HCT116 (cell line): ENCODE results near the gene PLEKHM3. TPM values are rescaled to one million over a fixed set of nuclear protein-coding genes. Genes with fewer than 3 reads are reported as not detected.

Experiments
- ATAC-seq: fragments of 200-7000 bp; cut with Tn5 transposase; 2 replicates; pipeline ENCODE4 v1.9.1; 2020; ENCODE audit warnings: mild to moderate bottlenecking, moderate library complexity
- BruUV-seq: library from RNA; stranded (reverse); fragments of 400-500 nt; replicated peaks from 2 replicates; lab custom pipeline; 2021; lab: Mats Ljungman, UMichigan
- CTCF ChIA-PET: fragments of 300-600 bp; sonication (Branson Sonifier 250); formaldehyde crosslinking; loops from one replicate; lab custom pipeline; 2021; ENCODE audit warnings: antibody characterized with exemption; lab: Charles Lee
- POLR2A ChIA-PET: fragments of 300-600, 350-600 bp; sonication (Branson Sonifier 250); formaldehyde crosslinking; loops from one replicate; lab custom pipeline; 2021; ENCODE audit warnings: antibody characterized with exemption; lab: Charles Lee
- RAD21 ChIA-PET, 2 experiments: fragments of 300-600 bp; sonication (Branson Sonifier 250); formaldehyde crosslinking; loops; one replicate each; lab custom pipeline; 2023; ENCODE audit warnings: low total read pairs in 2 of 2; ENCODE audit not compliant: uncharacterized antibody in 2 of 2, unreplicated experiment in 2 of 2, low non-redundant PET in 1 of 2; lab: Charles Lee
- DNase-seq: peaks from one replicate; pipeline ENCODE4 v3.0.0-alpha.2; 2010; ENCODE audit warnings: low read depth, low spot score
- H2AFZ ChIP-seq: fragments of 200-600 bp; shearing (Covaris generic), sonication (generic); 2 replicates; pipeline ENCODE4 v1.6.1; 2017; ENCODE audit warnings: low read depth, mixed run types, mixed read lengths, antibody characterized with exemption, low read length; ENCODE audit not compliant: poor library complexity, severe bottlenecking
- H3K27ac ChIP-seq: 2 replicates; pipeline ENCODE4 v1.5.1; 2012; ENCODE audit warnings: low read depth, low read length
- H3K27me3 ChIP-seq: fragments of 200-600 bp; sonication (generic); 2 replicates; pipeline ENCODE4 v1.6.1; 2016; ENCODE audit warnings: mixed run types, low read length, mixed read lengths; ENCODE audit not compliant: insufficient read depth
- H3K36me3 ChIP-seq, 2 experiments: fragments of 200-500 bp in 1 of 2; fragments of 200-600 bp in 1 of 2; sonication (Bioruptor generic) in 1 of 2; sonication (generic) in 1 of 2; 2 replicates each; pipeline versions ENCODE4 v1.5.1 to v1.6.1; 2014 to 2016; ENCODE audit warnings: low read length in 2 of 2, inconsistent platforms in 1 of 2, mixed read lengths in 1 of 2, mixed run types in 1 of 2; ENCODE audit not compliant: insufficient read depth in 2 of 2, control insufficient read depth in 1 of 2
- H3K4me1 ChIP-seq, 2 experiments: fragments of 200-600 bp in 1 of 2; sonication (generic) in 1 of 2; 2 replicates each; pipeline versions ENCODE4 v1.5.1 to v1.6.1; 2012 to 2017; ENCODE audit warnings: low read length in 2 of 2, inconsistent platforms in 1 of 2, mild to moderate bottlenecking in 1 of 2, mixed read lengths in 1 of 2, mixed run types in 1 of 2, moderate library complexity in 1 of 2; ENCODE audit not compliant: insufficient read depth in 2 of 2, control insufficient read depth in 1 of 2
- H3K4me2 ChIP-seq: fragments of 200-600 bp; sonication (generic); 2 replicates; pipeline ENCODE4 v1.6.1; 2017; ENCODE audit warnings: mixed run types, low read length, mixed read lengths
- H3K4me3 ChIP-seq, 2 experiments: fragments of 200-600 bp in 1 of 2; sonication (generic) in 1 of 2; replicated peaks in 1 of 2; 2 replicates each; pipeline ENCODE4 v1.5.1; 2011 to 2016; ENCODE audit warnings: low read length in 2 of 2, control low read depth in 1 of 2, low read depth in 1 of 2, mild to moderate bottlenecking in 1 of 2, mixed read lengths in 1 of 2, mixed run types in 1 of 2
- H3K79me2 ChIP-seq: fragments of 200-600 bp; sonication (generic); 2 replicates; pipeline ENCODE4 v1.6.1; 2017; ENCODE audit warnings: mild to moderate bottlenecking, mixed run types, low read length, moderate library complexity, mixed read lengths; ENCODE audit not compliant: insufficient read depth
- H3K9ac ChIP-seq: fragments of 200-600 bp; sonication (generic); 2 replicates; pipeline ENCODE4 v1.6.1; 2016; ENCODE audit warnings: low read length, mixed read lengths
- H3K9me2 ChIP-seq: fragments of 200-600 bp; sonication (generic), shearing (Covaris generic); 2 replicates; pipeline ENCODE4 v1.6.1; 2017; ENCODE audit warnings: mixed run types, mild to moderate bottlenecking, moderate library complexity; ENCODE audit not compliant: insufficient read depth
- H3K9me3 ChIP-seq, 2 experiments: fragments of 200-500 bp in 1 of 2; fragments of 200-600 bp in 1 of 2; sonication (Bioruptor generic) in 1 of 2; sonication (generic) in 1 of 2; 2 replicates each; pipeline ENCODE4 v1.6.1; 2014 to 2017; ENCODE audit warnings: low read length in 2 of 2, mixed read lengths in 2 of 2, inconsistent platforms in 1 of 2, low read depth in 1 of 2, mild to moderate bottlenecking in 1 of 2, mixed run types in 1 of 2, moderate library complexity in 1 of 2; ENCODE audit not compliant: control insufficient read depth in 1 of 2, insufficient read depth in 1 of 2
- H4K20me1 ChIP-seq: fragments of 200-600 bp; sonication (generic), shearing (Covaris generic); 2 replicates; pipeline ENCODE4 v1.6.1; 2017; ENCODE audit warnings: mixed run types, mild to moderate bottlenecking, moderate library complexity; ENCODE audit not compliant: insufficient read depth
- CBX3 ChIP-seq: IDR thresholded peaks from 2 replicates; pipeline ENCODE4 v1.6.1; 2012; ENCODE audit warnings: low read depth
- CEBPB ChIP-seq: IDR thresholded peaks from 2 replicates; pipeline ENCODE4 v1.6.1; 2012; ENCODE audit warnings: low read depth
- CTCF ChIP-seq, 3 experiments: fragments of 200-600 bp in 1 of 3; sonication (generic) in 1 of 3; IDR thresholded peaks in 2 of 3; conservative IDR thresholded peaks in 1 of 3; 2 replicates each; pipeline ENCODE4 v1.5.1; 2012 to 2017; ENCODE audit warnings: low read depth in 2 of 3, low read length in 2 of 3, antibody characterized with exemption in 1 of 3, borderline replicate concordance in 1 of 3, control low read depth in 1 of 3, mild to moderate bottlenecking in 1 of 3, mixed read lengths in 1 of 3, mixed run types in 1 of 3, moderate library complexity in 1 of 3; ENCODE audit not compliant: insufficient read depth in 1 of 3
- EGR1 ChIP-seq: IDR thresholded peaks from 2 replicates; pipeline ENCODE4 v1.6.1; 2012; ENCODE audit warnings: low read depth
- ELF1 ChIP-seq: IDR thresholded peaks from 2 replicates; pipeline ENCODE4 v1.6.1; 2012; ENCODE audit warnings: low read depth, borderline replicate concordance
- EZH2 ChIP-seq: fragments of 200-600 bp; sonication (generic); IDR thresholded peaks from 2 replicates; pipeline ENCODE4 v1.6.1; 2017; ENCODE audit warnings: antibody characterized with exemption, mixed run types
- FOSL1 ChIP-seq: IDR thresholded peaks from 2 replicates; pipeline ENCODE4 v1.6.1; 2012; ENCODE audit warnings: low read depth
- POLR2A ChIP-seq: IDR thresholded peaks from 2 replicates; pipeline ENCODE4 v1.7.0; 2011; ENCODE audit warnings: borderline replicate concordance; ENCODE audit not compliant: insufficient read depth, insufficient read length; ENCODE audit errors: extremely low read depth
- POLR2AphosphoS5 ChIP-seq: IDR thresholded peaks from 2 replicates; pipeline ENCODE4 v1.6.1; 2011; ENCODE audit warnings: mild to moderate bottlenecking, low read depth, low read length, moderate library complexity
- RAD21 ChIP-seq: IDR thresholded peaks from 2 replicates; pipeline ENCODE4 v1.6.1; 2012; ENCODE audit warnings: low read depth, mild to moderate bottlenecking
- SIN3A ChIP-seq: IDR thresholded peaks from 2 replicates; pipeline ENCODE4 v1.6.1; 2012; ENCODE audit warnings: low read depth
- YY1 ChIP-seq: IDR thresholded peaks from 2 replicates; pipeline ENCODE4 v1.6.1; 2011; ENCODE audit warnings: low read length, low read depth, moderate library complexity, mild to moderate bottlenecking; ENCODE audit not compliant: insufficient replicate concordance; ENCODE audit errors: extremely low read depth
- ZFX ChIP-seq: fragments of 450-650 bp; IDR thresholded peaks from 2 replicates; pipeline ENCODE4 v1.6.1; 2017
- intact Hi-C: fragments of 100-400 bp; cut with micrococcal nuclease; formaldehyde crosslinking; loops from 2 replicates; pipeline ENCODE4 v1.10.0; 2022
- total RNA-seq: library from RNA; stranded (reverse); gene quantifications from one replicate; pipeline ENCODE4 v1.2.1, GENCODE V29; 2021; ENCODE audit not compliant: unreplicated experiment
- TF ChIP-seq, protein P1 (sequence below): IDR thresholded peaks from 2 replicates; pipeline ENCODE4 v1.6.1; 2012
- TF ChIP-seq, protein P2 (sequence below): IDR thresholded peaks from 2 replicates; pipeline ENCODE4 v1.6.1; 2011; ENCODE audit warnings: mild to moderate bottlenecking, low read length, moderate library complexity; ENCODE audit not compliant: insufficient replicate concordance; ENCODE audit errors: extremely low read depth

Gene PLEKHM3
- total RNA-seq, 1 experiment from 2014 or later: 6.3 TPM

GRCh38 chr2:207833251-207833751 is 192.0 kb downstream of the PLEKHM3 start:
- Histone ChIP-seq H3K9me3 (no peaks in the 10 kb centered on the region), H4K20me1 (no peaks in the 10 kb centered on the region), H3K36me3 (no peaks in the 10 kb centered on the region), H3K9me2 (no peaks in the 10 kb centered on the region), H3K27me3 (no peaks in the 10 kb centered on the region), H3K27ac (no peak overlapping the region), H3K4me1 (peaks cover 16 to 18% of the 10 kb centered on the region in 2 experiments), H3K4me3 (no peak overlapping the region), H3K79me2 (no peaks in the 10 kb centered on the region), H2AFZ (no peak overlapping the region), H3K4me2 (no peak overlapping the region), H3K9ac (no peak overlapping the region)
- RAD21 ChIA-PET: no interaction called here
- POLR2A ChIA-PET: no interaction called here
- ATAC-seq (no peak), DNase-seq (no peak)
- CTCF ChIA-PET: no interaction called here
- no TSS peak for BruUV-seq
- intact Hi-C loops: no loop called here
- TF ChIP-seq POLR2A (no peak), ELF1 (no peak), SIN3A (no peak), RAD21 (no peak), EGR1 (no peak), ZFX (no peak), FOSL1 (no peak), CBX3 (no peak), POLR2AphosphoS5 (no peak), CTCF (IDR thresholded peaks at IDR 0.05 in 2 of 3, conservative IDR thresholded peaks at IDR 0.05 in 1 of 3; ENCODE audit: borderline replicate concordance in 1 of 3, insufficient read depth in 1 of 3, low read depth in 2 of 3, low read length in 2 of 3) (no peak), EZH2 (no peak), YY1 (no peak), CEBPB (no peak)
- TF ChIP-seq, protein P1, sequence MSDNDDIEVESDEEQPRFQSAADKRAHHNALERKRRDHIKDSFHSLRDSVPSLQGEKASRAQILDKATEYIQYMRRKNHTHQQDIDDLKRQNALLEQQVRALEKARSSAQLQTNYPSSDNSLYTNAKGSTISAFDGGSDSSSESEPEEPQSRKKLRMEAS: no peak
- TF ChIP-seq, protein P2, sequence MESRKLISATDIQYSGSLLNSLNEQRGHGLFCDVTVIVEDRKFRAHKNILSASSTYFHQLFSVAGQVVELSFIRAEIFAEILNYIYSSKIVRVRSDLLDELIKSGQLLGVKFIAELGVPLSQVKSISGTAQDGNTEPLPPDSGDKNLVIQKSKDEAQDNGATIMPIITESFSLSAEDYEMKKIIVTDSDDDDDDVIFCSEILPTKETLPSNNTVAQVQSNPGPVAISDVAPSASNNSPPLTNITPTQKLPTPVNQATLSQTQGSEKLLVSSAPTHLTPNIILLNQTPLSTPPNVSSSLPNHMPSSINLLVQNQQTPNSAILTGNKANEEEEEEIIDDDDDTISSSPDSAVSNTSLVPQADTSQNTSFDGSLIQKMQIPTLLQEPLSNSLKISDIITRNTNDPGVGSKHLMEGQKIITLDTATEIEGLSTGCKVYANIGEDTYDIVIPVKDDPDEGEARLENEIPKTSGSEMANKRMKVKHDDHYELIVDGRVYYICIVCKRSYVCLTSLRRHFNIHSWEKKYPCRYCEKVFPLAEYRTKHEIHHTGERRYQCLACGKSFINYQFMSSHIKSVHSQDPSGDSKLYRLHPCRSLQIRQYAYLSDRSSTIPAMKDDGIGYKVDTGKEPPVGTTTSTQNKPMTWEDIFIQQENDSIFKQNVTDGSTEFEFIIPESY: no peak
